ENCODE measurements around the gene HECTD1. TPM values are rescaled to one million over a fixed set of nuclear protein-coding genes. Genes with fewer than 3 reads are reported as not detected.
"Not testable (repeated sequence)": the region's sequence is repeated elsewhere in the genome, so short reads cannot be mapped to it uniquely, and the experiment has no call there.

Gene HECTD1
- total RNA-seq, 1 experiment from 2014 or later, result 75.3 TPM

DNA sequence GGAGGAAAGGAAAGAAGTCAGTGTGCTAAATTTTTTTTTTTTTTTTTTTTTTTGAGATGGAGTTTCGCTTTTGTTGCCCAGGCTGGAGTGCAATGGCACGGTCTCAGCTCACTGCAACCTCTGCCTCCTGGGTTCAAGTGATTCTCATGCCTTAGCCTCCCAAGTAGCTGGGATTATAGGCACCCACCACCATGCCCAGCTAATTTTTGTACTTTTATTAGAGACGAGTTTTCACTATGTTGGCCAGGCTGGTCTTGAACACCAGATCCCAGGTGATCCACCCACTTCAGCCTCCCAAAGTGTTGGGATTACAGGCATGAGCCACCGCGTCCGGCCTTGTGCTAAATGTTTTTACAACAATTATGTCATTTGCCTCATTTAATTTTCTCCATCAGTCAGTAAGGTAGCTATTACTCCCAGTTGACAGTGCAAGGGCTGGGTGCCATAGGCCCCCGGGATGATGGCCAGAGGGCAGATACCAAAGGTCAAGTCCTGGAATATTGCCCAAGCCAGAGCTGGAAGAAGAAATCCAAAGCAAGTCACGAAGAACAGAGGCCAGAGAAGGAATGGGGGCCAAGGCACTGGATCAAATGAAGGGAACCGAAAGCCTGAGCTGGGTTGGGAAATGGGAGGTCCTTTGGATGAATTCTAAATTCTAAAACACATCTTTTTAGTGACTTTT is 154.5 kb downstream of the HECTD1 start:
- DNase-seq (ENCODE audit: low spot score), result not testable (repeated sequence)

DNA sequence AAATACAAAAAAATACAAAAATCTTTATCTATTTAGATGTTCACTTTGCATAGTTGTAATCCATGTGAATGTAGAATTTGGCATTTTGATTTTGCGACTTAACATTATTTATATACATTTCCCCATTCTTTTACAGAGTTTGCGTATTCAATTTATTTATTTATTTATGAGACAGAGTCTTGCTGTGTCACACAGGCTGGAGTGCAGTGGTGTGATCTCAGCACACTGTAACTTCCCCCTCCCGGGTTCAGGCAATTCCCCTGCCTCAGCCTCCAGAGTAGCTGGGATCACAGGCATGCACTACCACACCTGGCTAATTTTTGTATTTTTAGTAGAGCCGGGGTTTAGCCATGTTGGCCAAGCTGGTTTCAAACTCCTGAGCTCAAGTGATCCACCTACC is 156.1 kb downstream of the HECTD1 start:
- DNase-seq (ENCODE audit: low spot score), result no peak

DNA sequence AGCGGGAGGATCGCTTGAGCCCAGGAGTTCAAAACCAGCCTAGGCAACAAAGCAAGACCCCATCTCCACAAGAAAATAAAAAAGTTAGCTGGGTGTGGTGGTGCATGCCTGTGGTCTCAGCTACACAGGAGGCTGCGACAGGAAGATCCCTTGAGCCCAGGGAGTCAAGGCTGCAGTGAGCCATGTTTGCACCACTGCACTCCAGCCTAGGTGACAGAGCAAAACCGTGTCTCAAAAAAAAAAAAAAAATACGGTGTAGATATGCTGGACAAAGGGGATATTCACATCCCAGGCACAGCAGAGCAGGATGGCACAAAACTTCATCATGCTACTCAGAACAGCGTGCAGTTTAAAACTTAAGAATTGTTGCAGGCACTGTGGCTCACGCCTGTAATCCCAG is 156.6 kb downstream of the HECTD1 start:
- DNase-seq (ENCODE audit: low spot score), result no peak

Small RNA genes lying within 50 kb of the gene (small RNA-seq; reads per million reads assigned to genes)
- not detected for gene RF00019
- not detected for gene RNU6-541P

Other genes starting within 250 kb of the HECTD1 start
- gene AP4S1, start 182.1 kb downstream of the HECTD1 start, total RNA-seq (2014; rRNA removed; shearing (Covaris generic)), result 2.1 and 2.4 TPM in 2 replicates
- 11.2 and 18.6 TPM in 2 replicates for gene STRN3, start 181.4 kb downstream of the HECTD1 start, total RNA-seq (2014; rRNA removed; shearing (Covaris generic))
- 4.1 and 5.8 TPM in 2 replicates for gene HEATR5A, start 212.8 kb upstream of the HECTD1 start, total RNA-seq (2014; rRNA removed; shearing (Covaris generic))
- 7.2 and 12.3 TPM in 2 replicates for gene DTD2, start 249.7 kb upstream of the HECTD1 start, total RNA-seq (2014; rRNA removed; shearing (Covaris generic))

Measured in HT-29 (cell line).